GM18858 (cell line): ENCODE results near the gene CABP7.

Experiments
- ATAC-seq: cut with Tn5 transposase; IDR thresholded peaks from one replicate; pipeline ENCODE4 v1.9.1; 2021; ENCODE audit not compliant: unreplicated experiment

Gene CABP7

GRCh38 chr22:29719899-29720645, at the start of gene CABP7:
TSS of gene CABP7 (plus strand) at chr22:29720003. CDS start at chr22:29720425, 422 bp downstream.
- no peak for ATAC-seq

GRCh38 chr22:29670626-29671025, 49.2 kb upstream of the CABP7 start:
- no peak for ATAC-seq

GRCh38 chr22:29673361-29674066, 46.3 kb upstream of the CABP7 start:
- ATAC-seq: no peak

- ATAC-seq: no peak
Measured at GRCh38 chr22:29674121-29674520, 45.7 kb upstream of the CABP7 start.

GRCh38 chr22:29679316-29679715, 40.5 kb upstream of the CABP7 start:
- no peak for ATAC-seq

GRCh38 chr22:29683536-29683935, 36.3 kb upstream of the CABP7 start:
- no peak for ATAC-seq

GRCh38 chr22:29684244-29684643, 35.6 kb upstream of the CABP7 start:
- no peak for ATAC-seq

GRCh38 chr22:29689206-29689879, 30.5 kb upstream of the CABP7 start:
- ATAC-seq: no peak

GRCh38 chr22:29689880-29690213, 30.0 kb upstream of the CABP7 start:
- ATAC-seq: no peak

- ATAC-seq: no peak
Measured at GRCh38 chr22:29690476-29690875, 29.3 kb upstream of the CABP7 start.

GRCh38 chr22:29691636-29692326, 28.0 kb upstream of the CABP7 start:
- ATAC-seq: no peak

GRCh38 chr22:29692327-29692640, 27.5 kb upstream of the CABP7 start:
- ATAC-seq: no peak

GRCh38 chr22:29693161-29693560, 26.6 kb upstream of the CABP7 start:
- no peak for ATAC-seq

- ATAC-seq: no peak
Measured at GRCh38 chr22:29693671-29694070, 26.1 kb upstream of the CABP7 start.

- ATAC-seq: no peak
Measured at GRCh38 chr22:29695129-29695926, 24.5 kb upstream of the CABP7 start.

GRCh38 chr22:29697853-29698598, 21.8 kb upstream of the CABP7 start:
- no peak for ATAC-seq

- no peak for ATAC-seq
Measured at GRCh38 chr22:29700206-29700899, 19.4 kb upstream of the CABP7 start.

GRCh38 chr22:29700900-29701154, 19.0 kb upstream of the CABP7 start:
- no peak for ATAC-seq

GRCh38 chr22:29701155-29701999, 18.4 kb upstream of the CABP7 start:
- no peak for ATAC-seq
